OCI-LY7 (cell line): Measurements from ENCODE around the gene DEDD2.
"Not testable (repeated sequence)": the region's sequence is repeated elsewhere in the genome, so short reads cannot be mapped to it uniquely, and the experiment has no call there.

Source experiments
- CTCF ChIP-seq: fragments of 200-600 bp; sonication (generic); conservative IDR thresholded peaks from 2 replicates; pipeline ENCODE4 v1.5.1; 2014; ENCODE audit warnings: mild to moderate bottlenecking, antibody characterized with exemption, low read length, moderate library complexity, mixed read lengths
- EZH2phosphoT487 ChIP-seq: fragments of 200-600 bp; sonication (generic); IDR thresholded peaks from 2 replicates; pipeline ENCODE4 v1.6.1; 2018; ENCODE audit warnings: low read depth, borderline replicate concordance, mild to moderate bottlenecking, mixed run types, antibody characterized with exemption, low read length, moderate library complexity, mixed read lengths

DNA sequence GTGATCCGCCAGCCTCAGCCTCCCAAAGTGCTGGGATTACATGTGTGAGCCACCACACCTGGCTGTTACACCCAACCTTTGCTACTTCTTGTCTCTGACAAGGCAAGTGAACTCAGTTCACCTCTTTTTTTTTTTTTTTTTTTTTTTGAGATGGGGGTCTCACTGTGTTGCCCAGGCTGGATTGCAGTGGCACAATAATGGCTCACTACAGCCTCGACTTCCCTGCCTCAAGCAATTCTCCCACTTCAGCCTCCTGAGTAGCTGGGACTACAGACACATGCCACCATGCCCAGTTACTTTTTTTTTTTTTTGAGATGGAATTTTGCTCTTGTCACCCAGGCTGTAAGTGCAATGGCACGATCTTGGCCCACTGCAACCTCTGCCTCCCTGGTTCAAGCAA is 40.4 kb upstream of the DEDD2 start:
- TF ChIP-seq CTCF, EZH2phosphoT487: not testable (repeated sequence)
